ENCODE data around the gene SUCO.

Gene SUCO

GRCh38 chr1:172653015-172653709, 120.2 kb downstream of the SUCO start:
- peak; percentile 9 for DNase-seq

GRCh38 chr1:172654535-172654934, 121.6 kb downstream of the SUCO start:
- DNase-seq = no peak

GRCh38 chr1:172656576-172656975, 123.6 kb downstream of the SUCO start:
- DNase-seq = no peak

- no peak for DNase-seq
Observed at GRCh38 chr1:172657586-172657985, 124.6 kb downstream of the SUCO start.

GRCh38 chr1:172658871-172659453, 126.0 kb downstream of the SUCO start, which contains the start of gene FASLG:
Gene FASLG, plus strand, starts transcription at chr1:172659103. Its CDS starts 99 bp downstream, at chr1:172659202.
- DNase-seq = no peak

- no peak for DNase-seq
Observed at GRCh38 chr1:172661107-172661506, 128.2 kb downstream of the SUCO start.
